Chondrocyte (in vitro differentiated cells): ENCODE measurements around the gene CREB3L2. TPM values are rescaled to one million over a fixed set of nuclear protein-coding genes. Genes with fewer than 3 reads are reported as not detected.

Experiments used
- DNase-seq: peaks from one replicate; pipeline ENCODE4 v3.0.0; 2021; ENCODE audit warnings: mixed read lengths, low spot score
- H3K27ac Mint-ChIP-seq: one replicate; pipeline ENCODE4 v1.8.0; 2021; ENCODE audit warnings: mild to moderate bottlenecking, moderate library complexity, mixed read lengths; ENCODE audit not compliant: unreplicated experiment
- H3K27me3 Mint-ChIP-seq: 2 replicates; pipeline ENCODE4 v1.8.0; 2021; ENCODE audit warnings: low read depth, mixed read lengths
- H3K36me3 Mint-ChIP-seq: 2 replicates; pipeline ENCODE4 v1.8.0; 2021; ENCODE audit warnings: low read depth, mixed read lengths
- H3K4me1 Mint-ChIP-seq: 2 replicates; pipeline ENCODE4 v1.8.0; 2021; ENCODE audit warnings: low read depth, mild to moderate bottlenecking, mixed read lengths
- H3K4me3 Mint-ChIP-seq: one replicate; pipeline ENCODE4 v1.8.0; 2021; ENCODE audit warnings: mild to moderate bottlenecking, moderate library complexity, mixed read lengths; ENCODE audit not compliant: unreplicated experiment
- H3K9me3 Mint-ChIP-seq: 2 replicates; pipeline ENCODE4 v1.8.0; 2021; ENCODE audit warnings: low read depth, mixed read lengths
- total RNA-seq: library from RNA; stranded (reverse); gene quantifications from 3 replicates; pipeline ENCODE4 v1.2.1, GENCODE V29; 2021
- TF ChIP-seq, protein P1 (sequence below): fragments of 200-600 bp; sonication (generic); IDR thresholded peaks from 2 replicates; pipeline ENCODE4 v1.5.0; 2021; ENCODE audit warnings: antibody characterized with exemption, mild to moderate bottlenecking, moderate library complexity

The CREB3L2 gene
- total RNA-seq, 1 donor from 2014 or later = 217 TPM

DNA sequence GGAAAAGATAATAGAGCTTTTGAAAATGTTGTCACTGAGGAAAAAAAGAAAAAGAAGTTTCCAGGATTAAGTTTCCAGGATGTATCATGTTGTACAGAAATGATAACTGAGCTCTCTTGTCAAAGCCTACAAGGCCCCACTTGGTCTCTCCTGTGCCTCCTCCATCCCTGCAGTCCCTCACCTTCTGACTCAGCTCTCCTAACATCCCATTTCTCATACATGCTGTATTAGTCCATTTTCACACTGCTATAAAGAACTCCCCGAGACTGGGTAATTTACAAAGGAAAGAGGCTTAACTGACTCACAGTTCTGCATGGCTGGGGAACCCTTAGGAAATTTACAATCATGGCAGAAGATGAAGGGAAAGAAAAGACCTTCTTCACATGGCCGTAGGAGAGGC, 151.3 kb downstream of the CREB3L2 start:
- peaks cover 61% of the 10 kb centered on the region for H3K4me1 Mint-ChIP-seq

DNA sequence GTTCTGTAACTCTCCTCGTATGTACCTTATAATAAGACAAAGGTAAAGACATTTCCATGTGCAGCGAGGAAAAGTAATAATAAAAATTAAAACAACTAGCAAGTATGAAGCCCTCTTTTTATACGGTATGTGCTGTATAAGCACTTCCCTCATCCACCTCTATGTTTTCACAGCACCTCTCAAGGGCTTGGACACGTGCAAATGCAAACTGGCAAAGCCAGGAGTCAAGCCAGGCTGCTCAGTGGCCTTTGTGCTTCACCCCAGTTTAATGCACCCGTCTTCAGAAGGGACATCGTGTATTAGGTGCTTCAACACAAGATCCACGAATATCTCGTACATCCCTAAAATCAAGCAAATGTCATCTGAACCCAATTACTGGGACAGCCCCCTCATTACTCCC, 153.8 kb downstream of the CREB3L2 start:
- peaks cover 76% of the 10 kb centered on the region for H3K4me1 Mint-ChIP-seq
- H3K9me3 Mint-ChIP-seq = no peaks in the 10 kb centered on the region
- no peak overlapping the region for H3K4me3 Mint-ChIP-seq
- peak overlapping the region; percentile 39 for H3K27ac Mint-ChIP-seq
- H3K36me3 Mint-ChIP-seq = peaks cover 18% of the 10 kb centered on the region
- TF ChIP-seq, protein P1, sequence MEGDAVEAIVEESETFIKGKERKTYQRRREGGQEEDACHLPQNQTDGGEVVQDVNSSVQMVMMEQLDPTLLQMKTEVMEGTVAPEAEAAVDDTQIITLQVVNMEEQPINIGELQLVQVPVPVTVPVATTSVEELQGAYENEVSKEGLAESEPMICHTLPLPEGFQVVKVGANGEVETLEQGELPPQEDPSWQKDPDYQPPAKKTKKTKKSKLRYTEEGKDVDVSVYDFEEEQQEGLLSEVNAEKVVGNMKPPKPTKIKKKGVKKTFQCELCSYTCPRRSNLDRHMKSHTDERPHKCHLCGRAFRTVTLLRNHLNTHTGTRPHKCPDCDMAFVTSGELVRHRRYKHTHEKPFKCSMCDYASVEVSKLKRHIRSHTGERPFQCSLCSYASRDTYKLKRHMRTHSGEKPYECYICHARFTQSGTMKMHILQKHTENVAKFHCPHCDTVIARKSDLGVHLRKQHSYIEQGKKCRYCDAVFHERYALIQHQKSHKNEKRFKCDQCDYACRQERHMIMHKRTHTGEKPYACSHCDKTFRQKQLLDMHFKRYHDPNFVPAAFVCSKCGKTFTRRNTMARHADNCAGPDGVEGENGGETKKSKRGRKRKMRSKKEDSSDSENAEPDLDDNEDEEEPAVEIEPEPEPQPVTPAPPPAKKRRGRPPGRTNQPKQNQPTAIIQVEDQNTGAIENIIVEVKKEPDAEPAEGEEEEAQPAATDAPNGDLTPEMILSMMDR = no peak
- no peak for DNase-seq
- no peaks in the 10 kb centered on the region for H3K27me3 Mint-ChIP-seq

More for the DNA sequence above, 151.3 kb downstream of the CREB3L2 start:
- Mint-ChIP-seq H3K9me3 (no peaks in the 10 kb centered on the region), H3K27me3 (no peaks in the 10 kb centered on the region), H3K4me3 (no peak overlapping the region), H3K36me3 (peaks cover 24% of the 10 kb centered on the region), H3K27ac (peak overlapping the region; percentile 84)
- TF ChIP-seq, protein P1 = no peak
- DNase-seq = no peak

DNA sequence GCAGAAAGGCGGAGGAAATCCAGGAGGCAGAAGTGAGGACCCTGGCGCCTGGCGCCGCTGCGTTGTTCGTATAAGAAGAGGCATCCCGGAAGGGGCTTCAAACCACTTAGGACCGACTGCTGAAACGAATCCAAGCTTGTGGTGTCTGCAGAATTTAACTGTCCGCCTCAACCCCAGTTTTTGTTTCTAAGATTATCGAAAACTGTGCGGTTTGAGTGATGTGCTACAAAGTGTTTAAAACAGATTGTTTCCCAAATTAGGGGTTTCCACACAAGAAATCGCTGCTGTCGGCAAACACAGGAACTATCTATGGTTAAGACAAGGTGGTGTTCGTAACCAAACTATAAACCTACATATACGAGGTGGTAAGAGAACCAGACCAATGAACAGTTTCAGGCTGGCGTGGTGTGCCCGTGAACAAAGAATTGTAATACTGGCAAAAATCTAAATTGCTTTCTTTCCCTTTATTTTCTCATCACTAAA, 154.3 kb downstream of the CREB3L2 start:
- peak overlapping the region; percentile 39 for H3K27ac Mint-ChIP-seq
- H3K36me3 Mint-ChIP-seq = peaks cover 13% of the 10 kb centered on the region
- TF ChIP-seq, protein P1 = no peak
- peaks cover 71% of the 10 kb centered on the region for H3K4me1 Mint-ChIP-seq
- no peaks in the 10 kb centered on the region for H3K9me3 Mint-ChIP-seq
- peak overlapping the region; percentile 53 for H3K4me3 Mint-ChIP-seq
- H3K27me3 Mint-ChIP-seq = no peaks in the 10 kb centered on the region
- DNase-seq = no peak

DNA sequence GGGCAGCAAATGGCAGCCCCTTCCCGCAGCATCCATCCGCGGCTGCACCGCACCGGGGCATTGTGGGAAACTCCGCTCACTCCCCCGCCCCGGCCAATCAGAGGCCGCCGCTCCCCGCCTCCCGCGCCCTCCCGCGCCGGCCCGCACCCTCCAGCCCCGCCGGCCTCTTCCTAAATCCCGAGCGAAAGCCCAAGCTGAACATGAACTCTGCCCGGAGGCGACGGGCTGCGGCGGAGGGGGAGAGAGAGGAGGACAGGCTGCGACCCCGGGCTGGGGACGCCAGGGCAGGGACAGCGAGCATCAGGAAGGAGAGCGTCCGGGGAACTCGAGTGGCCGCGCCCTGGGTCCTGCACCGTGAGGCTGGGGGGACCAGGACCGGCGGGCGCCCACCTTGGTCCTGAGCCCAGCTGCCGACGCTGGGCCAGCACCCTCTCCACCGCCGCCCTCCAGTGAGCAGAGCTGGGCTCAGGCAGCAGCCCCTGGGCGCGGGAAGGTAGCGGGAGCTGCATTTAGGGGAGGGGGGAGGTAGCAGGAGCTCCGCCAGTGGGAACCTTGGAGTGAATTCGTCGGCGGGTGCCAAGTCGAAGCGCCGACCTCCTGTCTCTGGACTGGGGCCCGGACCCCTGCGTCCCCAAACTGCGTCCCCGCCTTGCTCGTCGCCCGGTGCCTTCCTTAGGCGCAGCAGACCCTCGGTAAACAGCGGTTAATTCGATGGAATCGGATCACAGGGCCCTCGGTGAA, 154.9 kb downstream of the CREB3L2 start, which contains the start of gene DGKI:
TSS of gene DGKI (minus strand) at position 148 of the 741 bp plus-strand sequence.
- Mint-ChIP-seq H3K4me3 (peak within 1 kb of the TSS; percentile 63), H3K4me1 (peaks cover 65% of the 10 kb centered on the region), H3K27ac (peak within 1 kb of the TSS; percentile 41), H3K27me3 (no peaks in the 10 kb centered on the region), H3K9me3 (no peaks in the 10 kb centered on the region), H3K36me3 (peaks cover 13% of the 10 kb centered on the region)
- no peak for DNase-seq
- TF ChIP-seq, protein P1 = no peak

DNA sequence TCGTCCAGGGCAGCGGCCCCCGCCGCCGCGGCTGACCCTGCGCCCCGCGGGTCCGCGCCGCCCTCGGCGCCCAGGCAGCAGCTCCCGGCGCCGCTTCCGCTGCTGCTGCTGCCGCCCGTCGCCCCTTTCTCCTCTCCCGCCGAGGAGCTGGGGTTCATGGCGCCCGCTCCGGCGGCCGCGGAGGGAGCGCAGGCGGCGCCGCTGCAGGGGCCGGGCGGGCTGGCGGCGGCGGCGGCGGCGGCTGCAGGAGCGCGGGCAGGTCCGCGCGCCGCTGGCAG, 155.4 kb downstream of the CREB3L2 start:
- TF ChIP-seq, protein P1 = no peak
- peaks cover 14% of the 10 kb centered on the region for H3K36me3 Mint-ChIP-seq
- H3K4me3 Mint-ChIP-seq = no peak overlapping the region
- H3K4me1 Mint-ChIP-seq = peaks cover 60% of the 10 kb centered on the region
- DNase-seq = no peak
- no peaks in the 10 kb centered on the region for H3K9me3 Mint-ChIP-seq
- no peak overlapping the region for H3K27ac Mint-ChIP-seq
- no peaks in the 10 kb centered on the region for H3K27me3 Mint-ChIP-seq
